CD4-positive, alpha-beta memory T cell (primary cell): ENCODE measurements around the gene DOK6. TPM values are rescaled to one million over a fixed set of nuclear protein-coding genes. Genes with fewer than 3 reads are reported as not detected.
A peak's percentile ranks its signal among the peaks of the same experiment; 100 is the strongest.

ENCODE experiments used
- CTCF ChIA-PET: fragments of 350-600 bp; sonication (Branson Sonifier 250); formaldehyde crosslinking; loops from one replicate; lab custom pipeline; 2021; ENCODE audit warnings: inconsistent platforms; ENCODE audit not compliant: partially characterized antibody; lab: Charles Lee
- POLR2A ChIA-PET: fragments of 350-600 bp; sonication (Branson Sonifier 250); formaldehyde crosslinking; loops from one replicate; lab custom pipeline; 2021; ENCODE audit not compliant: partially characterized antibody; lab: Charles Lee
- DNase-seq, 5 donors: peaks; one replicate each; pipeline versions ENCODE4 v3.0.0 to v3.0.0-alpha.2; 2020 to 2022; ENCODE audit warnings: mixed read lengths in 1 of 5
- H3K27ac ChIP-seq: one replicate; pipeline ENCODE4 v1.7.0; 2013; ENCODE audit warnings: low read depth, low read length
- H3K27me3 ChIP-seq: 2 replicates; pipeline ENCODE4 v1.7.0; 2013; ENCODE audit warnings: mild to moderate bottlenecking, low read length, moderate library complexity; ENCODE audit not compliant: insufficient read depth
- H3K36me3 ChIP-seq: 2 replicates; pipeline ENCODE4 v1.7.0; 2013; ENCODE audit warnings: mild to moderate bottlenecking, low read length, moderate library complexity; ENCODE audit not compliant: insufficient read depth
- H3K4me1 ChIP-seq: 2 replicates; pipeline ENCODE4 v1.7.0; 2013; ENCODE audit warnings: mild to moderate bottlenecking, low read length, moderate library complexity; ENCODE audit not compliant: insufficient read depth
- H3K4me3 ChIP-seq, 2 donors: one replicate each; pipeline ENCODE4 v1.7.0; 2013; ENCODE audit warnings: low read length in 2 of 2, mild to moderate bottlenecking in 1 of 2
- H3K9me3 ChIP-seq, 2 donors: one replicate each; pipeline ENCODE4 v1.7.0; 2013; ENCODE audit warnings: low read length in 2 of 2, control low read depth in 1 of 2; ENCODE audit not compliant: control insufficient read depth in 1 of 2
- H3K27ac Mint-ChIP-seq, 7 donors: one replicate each; pipeline ENCODE4 v1.8.0; 2020 to 2021; ENCODE audit warnings: mixed read lengths in 7 of 7, mild to moderate bottlenecking in 6 of 7, inconsistent platforms in 3 of 7, moderate library complexity in 3 of 7
- H3K27me3 Mint-ChIP-seq, 2 donors: one replicate each; pipeline ENCODE4 v1.8.0; 2020 to 2021; ENCODE audit warnings: mixed read lengths in 2 of 2
- H3K36me3 Mint-ChIP-seq, 2 donors: one replicate each; pipeline ENCODE4 v1.8.0; 2020 to 2021; ENCODE audit warnings: mixed read lengths in 2 of 2, inconsistent platforms in 1 of 2, mild to moderate bottlenecking in 1 of 2
- H3K4me1 Mint-ChIP-seq, 4 donors: one replicate each; pipeline ENCODE4 v1.8.0; 2020 to 2021; ENCODE audit warnings: mixed read lengths in 4 of 4, mild to moderate bottlenecking in 1 of 4
- H3K4me3 Mint-ChIP-seq, 8 donors: one replicate each; pipeline ENCODE4 v1.8.0; 2020 to 2021; ENCODE audit warnings: mixed read lengths in 8 of 8, mild to moderate bottlenecking in 7 of 8, moderate library complexity in 6 of 8, inconsistent platforms in 3 of 8
- H3K9me3 Mint-ChIP-seq, 8 donors: one replicate each; pipeline ENCODE4 v1.8.0; 2020 to 2021; ENCODE audit warnings: mixed read lengths in 8 of 8, mild to moderate bottlenecking in 5 of 8, inconsistent platforms in 3 of 8, moderate library complexity in 1 of 8
- intact Hi-C: fragments of 100-400 bp; cut with micrococcal nuclease; formaldehyde crosslinking; loops from one replicate; pipeline ENCODE4 v1.15.1; 2023
- polyA plus RNA-seq, 2 donors: library from polyadenylated mRNA; unstranded; fragments of 300-500 nt; fragmentation: Illumina TruSeq; gene quantifications; one replicate each; pipeline ENCODE4 v1.2.3, GENCODE V29; 2021
- total RNA-seq, 2 experiments: library from RNA; stranded (reverse); gene quantifications; one replicate each; pipeline ENCODE4 v1.2.3, GENCODE V29; 2021

DOK6 gene
- total and polyA plus RNA-seq, 4 experiments from 2014 or later: 0.04 to 0.15 TPM; not detected in 2

- ChIA-PET POLR2A (interaction anchor here (0.7 to 5.3 kb wide), 6 partner anchors 13 to 74 kb away, joined by 3 to 27 read pairs (median 4); no protein-coding TSS in a partner anchor), CTCF (interaction anchor here (1.2 to 1.8 kb wide), 3 partner anchors 27 to 74 kb away, joined by 3 to 4 read pairs (median 4); no protein-coding TSS in a partner anchor)
- Histone ChIP-seq H3K36me3 (no peaks in the 10 kb centered on the region), H3K27ac (peak overlapping the region; percentile 25), H3K4me1 (peaks cover 68% of the 10 kb centered on the region), H3K9me3 (no peaks in the 10 kb centered on the region), H3K4me3 (no peak overlapping the region), H3K27me3 (no peaks in the 10 kb centered on the region)
- no peaks in the 10 kb centered on the region for H3K27me3 Mint-ChIP-seq
- DNase-seq: no peak
- H3K4me1 Mint-ChIP-seq: peaks cover 56 to 94% (median 73%) of the 10 kb centered on the region in 4 donors
- intact Hi-C loops: loop anchor here (5.0 kb wide), 1 partner anchor 33 kb away; no protein-coding TSS in a partner anchor
- peaks cover 37 to 42% of the 10 kb centered on the region in 2 donors for H3K36me3 Mint-ChIP-seq
- peak overlapping the region; percentile 85 to 96 (median 95) for H3K27ac Mint-ChIP-seq
- peaks cover 0 to under 1% (median 0%) of the 10 kb centered on the region in 8 donors for H3K9me3 Mint-ChIP-seq
- H3K4me3 Mint-ChIP-seq: peak overlapping the region; percentile 46 to 88 (median 85)
These were observed 484.7 kb downstream of the DOK6 start for GRCh38 chr18:69885355-69885754.

- no peaks in the 10 kb centered on the region for H3K27me3 ChIP-seq
- DNase-seq: peak; percentile 21 to 71 (median 26)
- Mint-ChIP-seq H3K27me3 (no peaks in the 10 kb centered on the region), H3K4me1 (peaks cover 59 to 94% (median 75%) of the 10 kb centered on the region in 4 donors), H3K4me3 (peak overlapping the region; percentile 61 to 88 (median 85)), H3K27ac (peak overlapping the region; percentile 69 to 96 (median 95)), H3K36me3 (peaks cover 37 to 48% of the 10 kb centered on the region in 2 donors), H3K9me3 (peaks cover 0 to 5% (median 1%) of the 10 kb centered on the region in 8 donors)
- no peaks in the 10 kb centered on the region for H3K36me3 ChIP-seq
- CTCF ChIA-PET: interaction anchor here (1.2 kb wide), 2 partner anchors 27 to 73 kb away, joined by 3 to 4 read pairs; no protein-coding TSS in a partner anchor
- intact Hi-C loops: loop anchor here (5.0 kb wide), 1 partner anchor 34 kb away; no protein-coding TSS in a partner anchor
- POLR2A ChIA-PET: interaction anchor here (0.5 to 5.3 kb wide), 7 partner anchors 12 to 73 kb away, joined by 3 to 27 read pairs (median 3); no protein-coding TSS in a partner anchor
- peaks cover 74% of the 10 kb centered on the region for H3K4me1 ChIP-seq
- H3K4me3 ChIP-seq: peak overlapping the region in 1 of 2 donors; percentile 17
- H3K9me3 ChIP-seq: no peaks in the 10 kb centered on the region
- H3K27ac ChIP-seq: peak overlapping the region; percentile 25
These were observed 485.3 kb downstream of the DOK6 start for GRCh38 chr18:69885841-69886531.

GRCh38 chr18:69887256-69887655 is 486.6 kb downstream of the DOK6 start:
- intact Hi-C loops: loop anchor here (1.0 to 5.0 kb wide), 2 partner anchors 10 to 35 kb away; no protein-coding TSS in a partner anchor
- no peak overlapping the region for H3K4me3 ChIP-seq
- H3K27me3 ChIP-seq: no peaks in the 10 kb centered on the region
- H3K4me1 ChIP-seq: peaks cover 85% of the 10 kb centered on the region
- Mint-ChIP-seq H3K27me3 (no peaks in the 10 kb centered on the region), H3K4me1 (peaks cover 63 to 93% (median 79%) of the 10 kb centered on the region in 4 donors), H3K27ac (peak overlapping the region; percentile 10 to 80 (median 55)), H3K36me3 (peaks cover 45 to 52% of the 10 kb centered on the region in 2 donors), H3K9me3 (peaks cover 0 to 10% (median 8%) of the 10 kb centered on the region in 8 donors), H3K4me3 (peak overlapping the region; percentile 14 to 75 (median 52))
- DNase-seq: no peak
- H3K27ac ChIP-seq: no peak overlapping the region
- H3K9me3 ChIP-seq: no peaks in the 10 kb centered on the region
- CTCF ChIA-PET: no interaction called here
- no peaks in the 10 kb centered on the region for H3K36me3 ChIP-seq
- POLR2A ChIA-PET: interaction anchor here (1.4 to 1.6 kb wide), 3 partner anchors 10 to 72 kb away, joined by 4 to 6 read pairs (median 4); no protein-coding TSS in a partner anchor

GRCh38 chr18:69889009-69889408 is 488.3 kb downstream of the DOK6 start:
- peaks cover 86% of the 10 kb centered on the region for H3K4me1 ChIP-seq
- DNase-seq: no peak
- Mint-ChIP-seq H3K27me3 (no peaks in the 10 kb centered on the region), H3K36me3 (peaks cover 55 to 60% of the 10 kb centered on the region in 2 donors), H3K4me1 (peaks cover 68 to 93% (median 81%) of the 10 kb centered on the region in 4 donors), H3K4me3 (peak overlapping the region in 5 of 8 donors; percentile 21 to 83 (median 43)), H3K27ac (peak overlapping the region in 3 of 7 donors; percentile 22 to 86 (median 36)), H3K9me3 (peaks cover 0 to 10% (median 8%) of the 10 kb centered on the region in 8 donors)
- peak overlapping the region in 1 of 2 donors; percentile 5 for H3K4me3 ChIP-seq
- H3K9me3 ChIP-seq: no peaks in the 10 kb centered on the region
- no peaks in the 10 kb centered on the region for H3K27me3 ChIP-seq
- H3K27ac ChIP-seq: no peak overlapping the region
- intact Hi-C loops: loop anchor here (5.0 kb wide), 1 partner anchor 37 kb away; no protein-coding TSS in a partner anchor
- ChIA-PET CTCF (interaction anchor here (1.2 kb wide), 3 partner anchors 9 to 55 kb away, joined by 3 read pairs; no protein-coding TSS in a partner anchor), POLR2A (interaction anchor here (0.8 kb wide), 1 partner anchor 10 kb away, joined by 3 read pairs; no protein-coding TSS in a partner anchor)
- H3K36me3 ChIP-seq: no peaks in the 10 kb centered on the region

GRCh38 chr18:69890558-69890957 is 489.9 kb downstream of the DOK6 start:
- peaks cover 81% of the 10 kb centered on the region for H3K4me1 ChIP-seq
- intact Hi-C loops: no loop called here
- H3K27ac ChIP-seq: no peak overlapping the region
- Mint-ChIP-seq H3K27ac (peak overlapping the region in 2 of 7 donors; percentile 64 to 86), H3K4me1 (peaks cover 58 to 90% (median 73%) of the 10 kb centered on the region in 4 donors), H3K36me3 (peaks cover 62 to 64% of the 10 kb centered on the region in 2 donors), H3K27me3 (no peaks in the 10 kb centered on the region), H3K9me3 (peaks cover 0 to 10% (median 8%) of the 10 kb centered on the region in 8 donors), H3K4me3 (peak overlapping the region in 5 of 8 donors; percentile 18 to 81 (median 68))
- ChIA-PET CTCF (no interaction called here), POLR2A (no interaction called here)
- no peak overlapping the region for H3K4me3 ChIP-seq
- peaks cover 10% of the 10 kb centered on the region for H3K36me3 ChIP-seq
- H3K27me3 ChIP-seq: no peaks in the 10 kb centered on the region
- DNase-seq: no peak
- H3K9me3 ChIP-seq: no peaks in the 10 kb centered on the region

- peaks cover 0 to 10% (median 8%) of the 10 kb centered on the region in 8 donors for H3K9me3 Mint-ChIP-seq
- H3K4me1 ChIP-seq: peaks cover 88% of the 10 kb centered on the region
- intact Hi-C loops: no loop called here
These were observed 493.8 kb downstream of the DOK6 start for GRCh38 chr18:69894467-69894866.

More at GRCh38 chr18:69894467-69894866, 493.8 kb downstream of the DOK6 start:
- Histone ChIP-seq H3K9me3 (no peaks in the 10 kb centered on the region), H3K4me3 (no peak overlapping the region), H3K27me3 (no peaks in the 10 kb centered on the region), H3K36me3 (peaks cover 13% of the 10 kb centered on the region), H3K27ac (peak overlapping the region; percentile 18)
- no peaks in the 10 kb centered on the region for H3K27me3 Mint-ChIP-seq
- ChIA-PET POLR2A (no interaction called here), CTCF (no interaction called here)
- peaks cover 66 to 76% of the 10 kb centered on the region in 2 donors for H3K36me3 Mint-ChIP-seq
- peak overlapping the region in 2 of 8 donors; percentile 43 to 67 for H3K4me3 Mint-ChIP-seq
- no peak for DNase-seq
- H3K27ac Mint-ChIP-seq: peak overlapping the region in 6 of 7 donors; percentile 61 to 98 (median 76)
- peaks cover 65 to 94% (median 79%) of the 10 kb centered on the region in 4 donors for H3K4me1 Mint-ChIP-seq
